Kasumi-1 (cell line): Measurements from ENCODE around the gene CUX1.
"Not testable (repeated sequence)": the region's sequence is repeated elsewhere in the genome, so short reads cannot be mapped to it uniquely, and the experiment has no call there.

Experiments used
- DNase-seq, 2 experiments: peaks; one replicate each; lab custom pipeline; 2025; lab: John Stamatoyannopoulos, UW

Gene CUX1

GRCh38 chr7:101817471-101818286 lies at the start of gene CUX1:
Gene CUX1 (plus strand): TSS chr7:101817626. CDS start chr7:101817640, 14 bp downstream.
- DNase-seq = peak; percentile 38 to 57

DNA sequence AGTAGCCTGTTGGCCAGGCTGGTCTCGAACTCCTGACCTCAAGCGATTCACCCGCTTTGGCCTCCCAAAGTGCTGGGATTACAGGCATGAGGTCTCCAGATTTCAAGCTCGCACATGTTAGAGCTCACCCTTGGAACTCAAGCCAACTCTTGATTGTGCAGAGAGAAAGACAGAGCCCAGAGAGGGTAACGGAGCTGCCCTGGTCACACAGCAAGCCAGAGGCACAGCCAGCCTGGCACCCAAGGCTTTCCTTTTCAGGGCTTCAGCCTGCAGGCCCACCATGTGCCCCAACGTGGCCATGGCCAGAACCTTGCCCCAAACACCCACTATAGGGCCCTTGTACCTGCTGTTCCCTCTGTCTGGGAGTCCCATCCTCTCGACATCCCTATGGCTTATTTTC lies 49.1 kb upstream of the CUX1 start:
- DNase-seq = no peak

DNA sequence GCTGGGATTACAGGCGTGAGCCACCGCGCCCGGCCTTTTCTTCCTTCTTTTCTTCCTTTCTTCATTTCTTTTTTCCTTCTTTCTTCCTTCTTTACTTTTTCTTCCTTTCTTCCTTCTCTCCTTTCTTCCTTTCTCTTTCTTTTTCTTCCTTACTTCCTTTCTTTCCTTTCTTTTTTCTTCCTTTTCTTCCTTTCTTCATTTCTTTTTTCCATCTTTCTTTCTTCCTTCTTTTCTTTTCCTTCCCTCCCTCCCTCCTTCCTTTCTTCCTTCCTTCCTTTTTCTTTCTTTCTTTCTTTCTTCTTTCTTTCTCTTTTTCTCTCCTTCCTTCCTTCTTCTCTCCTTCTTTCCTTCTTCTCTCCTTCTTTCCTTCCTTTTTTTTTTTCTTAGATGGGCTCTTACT lies 47.0 kb upstream of the CUX1 start:
- DNase-seq = no peak

DNA sequence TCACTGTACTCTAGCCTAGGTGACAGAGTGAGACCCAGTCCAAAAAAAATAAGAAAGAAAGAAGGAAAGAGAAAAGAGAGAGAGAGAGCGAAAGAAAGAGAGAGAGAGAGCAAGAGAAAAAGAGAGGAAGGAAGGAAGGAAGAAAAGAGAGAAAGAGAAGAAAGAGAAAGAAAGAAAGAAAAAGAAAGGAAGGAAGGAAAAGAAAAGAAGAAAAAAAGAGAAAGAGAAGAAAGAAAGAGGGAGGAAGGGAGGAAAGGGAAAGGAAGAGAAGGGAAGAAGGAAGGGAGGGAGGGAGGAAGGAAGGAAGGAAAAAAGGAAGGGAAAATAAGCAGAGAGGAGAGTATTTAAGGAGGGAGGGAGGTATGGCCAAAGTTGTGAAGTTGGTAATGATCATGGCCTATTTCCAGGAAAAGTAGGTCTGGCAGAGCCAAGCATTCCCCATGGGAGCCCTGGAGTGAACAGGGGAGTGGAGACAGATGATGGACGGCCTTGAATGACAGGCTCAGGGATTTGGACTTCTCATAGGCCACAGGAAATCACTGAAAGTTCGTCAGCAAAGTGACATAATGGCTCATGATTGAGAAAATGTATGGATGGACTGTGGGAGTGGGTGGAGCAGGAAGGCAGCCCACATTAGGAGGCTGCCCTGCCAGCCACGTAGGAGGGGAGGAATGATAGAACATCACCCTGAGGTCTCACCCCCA lies 44.8 kb upstream of the CUX1 start:
- DNase-seq = no peak

- DNase-seq = no peak
Observed at GRCh38 chr7:101775181-101775580, 42.2 kb upstream of the CUX1 start.

DNA sequence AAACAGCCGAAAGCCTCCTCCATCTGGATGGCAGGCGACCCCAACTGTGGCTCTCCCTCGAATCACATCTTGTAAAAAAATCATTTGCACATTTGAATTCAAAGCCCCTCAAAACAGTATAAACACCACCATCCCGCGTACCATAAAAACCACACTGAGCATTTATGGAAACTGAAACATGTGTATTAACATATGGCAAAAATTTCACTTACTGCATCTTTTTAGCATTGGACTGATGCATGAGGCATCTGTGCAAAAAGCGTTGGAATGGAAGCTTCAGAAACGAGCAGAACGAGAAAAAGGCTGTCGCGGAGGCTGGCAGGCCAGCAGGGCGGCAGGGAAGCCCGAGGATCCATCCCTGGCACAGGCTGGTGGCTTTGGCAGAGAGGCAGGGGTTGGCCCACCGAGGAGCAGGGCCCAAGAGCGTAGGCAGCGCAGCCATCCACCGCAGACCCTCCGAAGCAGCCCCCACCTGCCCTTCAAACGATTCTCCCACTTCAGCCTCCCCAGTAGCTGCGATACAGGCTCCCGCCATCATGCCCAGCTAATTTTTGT lies 39.3 kb upstream of the CUX1 start:
- DNase-seq = no peak

DNA sequence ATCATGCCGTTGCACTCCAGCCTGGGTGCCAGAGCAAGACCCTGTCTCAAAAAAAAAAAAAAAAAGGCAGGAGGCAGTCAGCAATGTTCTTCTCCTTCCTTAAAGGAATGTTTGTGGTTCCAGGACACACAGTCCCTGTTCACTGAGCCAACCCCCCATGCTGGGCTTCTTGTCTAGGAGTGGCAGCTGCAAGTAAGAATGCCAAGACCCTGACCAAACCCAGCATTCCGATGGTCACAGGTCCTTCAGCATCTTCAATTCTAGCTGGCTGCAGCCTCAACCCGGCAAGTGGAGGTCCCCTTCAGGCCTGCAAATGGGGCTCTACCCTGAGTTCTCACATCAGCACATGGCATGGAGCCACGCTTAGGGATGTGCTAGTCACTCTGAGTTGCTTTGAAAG lies 38.2 kb upstream of the CUX1 start:
- no peak for DNase-seq

DNA sequence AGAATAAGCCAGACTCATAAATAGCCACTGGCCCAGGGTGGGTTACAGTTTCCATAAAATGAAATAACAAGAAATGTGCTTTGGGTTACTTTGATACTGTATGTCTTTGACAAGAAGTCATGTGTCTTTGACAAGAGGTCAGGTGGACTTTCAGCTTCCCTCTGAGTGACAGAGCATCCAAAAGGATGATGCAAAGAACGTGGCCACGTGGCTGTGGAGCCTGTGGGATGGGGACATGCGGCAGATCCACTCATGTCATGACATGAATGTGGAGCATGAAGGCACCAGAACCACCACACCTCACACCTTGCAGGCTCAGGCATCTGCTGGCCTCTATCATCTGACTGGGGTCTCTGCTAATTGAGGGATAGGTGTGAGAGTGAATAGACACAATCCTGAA lies 37.1 kb upstream of the CUX1 start:
- no peak for DNase-seq

GRCh38 chr7:101781439-101781838 lies 36.0 kb upstream of the CUX1 start:
- no peak for DNase-seq

DNA sequence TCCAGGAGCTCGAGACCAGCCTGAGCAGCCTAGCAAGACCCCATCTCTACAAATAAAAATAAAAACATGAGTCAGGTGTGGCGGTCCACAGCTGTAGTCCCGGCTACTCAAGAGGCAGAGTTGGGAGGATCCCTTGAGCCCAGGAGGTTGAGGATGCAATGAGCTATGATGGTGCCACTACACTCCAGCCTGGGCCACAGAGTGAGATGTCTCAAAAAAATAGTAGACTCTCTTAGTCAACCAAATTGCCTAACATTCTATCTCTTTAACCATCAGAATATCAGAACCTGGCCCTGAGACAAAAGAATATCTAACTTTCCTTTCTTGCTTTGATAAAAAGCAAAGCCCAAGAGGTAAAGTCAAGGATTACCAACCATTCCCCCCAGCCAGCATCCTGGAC lies 35.0 kb upstream of the CUX1 start:
- DNase-seq = no peak

- DNase-seq = no peak
Observed at GRCh38 chr7:101782896-101783295, 34.5 kb upstream of the CUX1 start.

- DNase-seq = no peak
Observed at GRCh38 chr7:101783381-101784181, 33.8 kb upstream of the CUX1 start.

DNA sequence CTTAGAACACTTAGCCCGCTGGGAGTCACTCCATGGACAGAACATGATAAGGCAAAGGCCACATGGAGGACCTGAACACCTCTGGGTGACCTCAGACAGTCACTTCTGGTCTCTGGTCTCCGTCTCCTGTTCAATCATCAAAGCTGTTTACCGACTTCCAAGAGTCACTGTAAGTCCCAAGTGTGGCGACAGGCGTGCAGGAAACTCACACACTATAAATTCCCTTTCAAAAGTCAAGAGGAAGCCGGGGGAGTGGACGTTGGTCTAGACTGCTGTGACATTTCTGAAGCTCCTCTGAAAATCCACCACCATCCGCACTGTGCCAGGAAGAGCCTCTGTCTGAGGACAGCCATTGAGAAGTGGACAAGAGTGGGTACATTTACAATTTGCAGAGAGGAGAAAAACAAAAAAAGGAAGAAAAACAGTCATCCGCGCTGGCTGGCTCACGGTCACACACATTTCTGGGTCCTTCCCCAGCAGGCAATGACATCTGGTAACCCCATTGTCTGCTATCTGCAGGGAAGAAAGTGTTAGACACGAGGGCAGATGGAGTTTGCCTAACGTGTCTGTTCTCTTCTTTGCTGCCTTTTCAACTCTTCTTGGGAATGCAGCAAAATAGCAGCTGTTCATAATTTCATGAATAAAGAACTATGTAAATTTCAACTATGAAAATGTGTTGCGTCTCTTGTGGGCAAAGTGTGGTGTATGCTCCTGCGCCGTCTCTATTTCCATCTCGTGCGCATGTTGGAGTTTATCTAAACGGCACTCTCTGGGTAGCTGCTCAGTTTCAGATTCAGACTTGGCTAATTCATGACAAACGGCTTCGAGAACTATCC lies 32.9 kb upstream of the CUX1 start:
- DNase-seq = peak; percentile 56 to 64

- no peak for DNase-seq
Observed at GRCh38 chr7:101787864-101788263, 29.6 kb upstream of the CUX1 start.

GRCh38 chr7:101788517-101788916 lies 28.9 kb upstream of the CUX1 start:
- DNase-seq = no peak

DNA sequence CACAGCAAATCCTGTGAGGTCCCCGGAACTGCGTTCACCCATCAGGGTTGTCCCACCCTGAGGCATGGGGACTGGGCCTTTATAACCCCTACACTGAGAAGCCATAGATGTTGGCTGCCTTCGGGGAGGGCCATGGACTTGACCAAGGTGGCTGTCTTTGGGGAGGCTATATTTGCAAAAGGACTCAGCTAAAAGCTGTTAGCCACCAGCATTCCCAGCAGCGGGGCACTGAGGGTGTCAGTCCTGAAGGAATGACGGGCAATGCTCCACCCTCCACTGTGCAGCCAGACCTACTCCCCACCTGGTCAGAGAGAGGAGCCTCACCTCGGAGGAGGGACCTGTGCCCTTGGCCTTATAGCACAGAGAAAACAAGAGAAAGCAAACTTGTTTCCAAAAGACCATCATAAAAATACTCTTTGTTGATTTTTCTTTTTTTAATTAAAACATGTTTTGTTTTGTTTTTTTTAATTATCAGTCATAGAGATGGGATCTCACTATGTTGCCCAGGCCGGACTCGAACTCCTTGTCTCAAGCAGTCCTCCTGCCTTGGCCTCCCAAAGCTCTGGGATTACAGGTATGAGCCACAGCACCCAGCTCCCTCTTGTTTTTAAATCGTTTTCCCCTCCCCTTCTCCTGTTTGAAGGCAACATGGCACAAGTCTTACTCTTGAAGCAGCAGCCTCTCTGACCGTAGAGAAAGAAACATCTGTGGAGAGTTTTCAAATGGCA lies 26.7 kb upstream of the CUX1 start:
- DNase-seq = no peak

GRCh38 chr7:101792051-101792681 lies 25.3 kb upstream of the CUX1 start:
- no peak for DNase-seq

DNA sequence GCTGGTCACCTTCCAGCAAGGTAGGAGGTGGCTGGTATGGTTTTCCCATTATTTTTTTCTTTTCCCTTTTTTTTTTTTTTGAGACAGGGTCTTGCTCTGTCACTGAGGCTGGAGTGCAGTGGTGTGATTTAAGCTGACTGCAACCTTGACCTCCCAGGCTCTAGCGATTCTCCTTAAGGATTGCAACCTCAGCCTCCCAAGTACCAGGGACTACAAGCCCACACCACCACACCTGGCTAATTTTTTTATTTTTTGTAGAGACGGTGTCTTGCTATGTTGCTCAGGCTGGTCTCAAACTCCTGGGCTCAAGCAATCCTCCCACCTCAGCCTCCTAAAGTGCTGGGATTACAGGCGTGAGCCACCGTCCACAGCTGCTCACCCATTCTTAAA lies 24.7 kb upstream of the CUX1 start:
- not testable (repeated sequence) for DNase-seq

GRCh38 chr7:101795461-101795860 lies 22.0 kb upstream of the CUX1 start:
- DNase-seq = no peak

DNA sequence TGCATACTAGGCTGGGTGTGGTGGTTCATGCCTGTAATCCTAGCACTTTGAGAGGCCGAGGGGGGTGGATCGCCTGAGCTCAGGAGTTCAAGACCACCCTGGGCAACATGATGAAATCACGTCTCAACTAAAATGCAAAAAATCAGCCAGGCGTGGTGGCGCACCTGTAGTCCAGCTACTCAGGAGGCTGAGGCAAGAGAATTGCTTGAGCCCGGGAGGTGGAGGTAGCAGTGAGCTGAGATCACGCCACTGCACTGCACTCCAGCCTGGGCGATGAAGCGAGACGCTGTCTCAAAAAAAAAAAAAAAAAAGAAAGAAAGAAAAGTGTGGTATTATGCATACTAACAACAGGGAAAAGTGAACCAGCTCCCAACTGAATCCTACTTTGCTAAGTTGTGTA lies 19.3 kb upstream of the CUX1 start:
- DNase-seq = not testable (repeated sequence)
